Breast epithelium (tissue), 3 donors: ENCODE results near the gene SPATA2L.

Experiments
- POLR2AphosphoS5 ChIP-seq, 3 donors: sonication (generic); formaldehyde crosslinking; IDR thresholded peaks; one replicate each; pipeline ENCODE4 v1.6.1; 2017; ENCODE audit warnings: antibody characterized with exemption in 3 of 3
- TF ChIP-seq, protein P1 (sequence below), 3 donors: fragments of 450-650 bp; IDR thresholded peaks; one replicate each; pipeline ENCODE4 v1.5.1; 2016 to 2017; ENCODE audit warnings: antibody characterized with exemption in 3 of 3, mild to moderate bottlenecking in 3 of 3, moderate library complexity in 3 of 3

DNA sequence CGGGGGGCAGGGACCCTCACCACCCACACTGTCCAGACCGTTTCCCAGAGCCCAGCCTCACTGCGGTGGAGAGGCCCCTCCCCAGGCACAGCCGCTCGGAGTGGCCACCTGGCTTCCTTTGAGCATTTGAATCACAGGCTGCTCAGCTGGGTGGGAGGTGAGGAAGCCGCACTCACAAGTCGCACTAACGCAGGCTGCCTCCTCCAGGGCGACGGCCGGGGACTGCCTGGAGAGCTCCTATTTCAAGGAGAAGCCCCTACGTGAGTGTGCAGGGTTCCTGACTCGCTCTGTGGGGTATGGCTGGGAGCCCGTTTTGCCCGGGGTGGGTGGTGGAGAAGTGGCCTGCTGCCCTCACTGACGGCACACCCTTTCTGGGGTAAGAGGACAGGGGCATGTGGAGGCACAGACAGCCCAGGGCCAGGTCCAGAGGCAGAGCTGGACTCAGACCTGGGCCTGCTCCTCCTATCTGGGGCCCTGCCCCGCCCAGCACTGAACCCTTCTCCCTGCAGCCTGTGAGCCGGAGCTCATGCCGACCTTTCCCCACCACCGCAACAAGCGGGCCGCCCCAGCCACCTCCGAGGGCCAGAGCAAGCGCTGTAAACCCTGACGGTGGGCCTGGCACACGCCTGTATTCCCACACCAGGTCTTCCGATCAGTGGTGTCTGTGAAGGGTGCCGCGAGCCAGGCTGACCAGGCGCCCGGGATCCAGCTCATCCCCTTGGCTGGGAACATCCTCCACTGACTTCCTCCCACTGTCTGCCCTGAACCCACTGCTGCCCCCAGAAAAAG is 6.2 kb downstream of the SPATA2L start:
- TF ChIP-seq, protein P1, sequence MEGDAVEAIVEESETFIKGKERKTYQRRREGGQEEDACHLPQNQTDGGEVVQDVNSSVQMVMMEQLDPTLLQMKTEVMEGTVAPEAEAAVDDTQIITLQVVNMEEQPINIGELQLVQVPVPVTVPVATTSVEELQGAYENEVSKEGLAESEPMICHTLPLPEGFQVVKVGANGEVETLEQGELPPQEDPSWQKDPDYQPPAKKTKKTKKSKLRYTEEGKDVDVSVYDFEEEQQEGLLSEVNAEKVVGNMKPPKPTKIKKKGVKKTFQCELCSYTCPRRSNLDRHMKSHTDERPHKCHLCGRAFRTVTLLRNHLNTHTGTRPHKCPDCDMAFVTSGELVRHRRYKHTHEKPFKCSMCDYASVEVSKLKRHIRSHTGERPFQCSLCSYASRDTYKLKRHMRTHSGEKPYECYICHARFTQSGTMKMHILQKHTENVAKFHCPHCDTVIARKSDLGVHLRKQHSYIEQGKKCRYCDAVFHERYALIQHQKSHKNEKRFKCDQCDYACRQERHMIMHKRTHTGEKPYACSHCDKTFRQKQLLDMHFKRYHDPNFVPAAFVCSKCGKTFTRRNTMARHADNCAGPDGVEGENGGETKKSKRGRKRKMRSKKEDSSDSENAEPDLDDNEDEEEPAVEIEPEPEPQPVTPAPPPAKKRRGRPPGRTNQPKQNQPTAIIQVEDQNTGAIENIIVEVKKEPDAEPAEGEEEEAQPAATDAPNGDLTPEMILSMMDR (IDR thresholded peaks at IDR 0.05) = no peak
- TF ChIP-seq POLR2AphosphoS5 (IDR thresholded peaks at IDR 0.05) = no peak
